Heart left ventricle (tissue), 16 donors: ENCODE results near the gene NELFCD. TPM values are rescaled to one million over a fixed set of nuclear protein-coding genes. Genes with fewer than 3 reads are reported as not detected.

Experiments used
- ATAC-seq, 4 donors: fragments of 200-7000 bp; cut with Tn5 transposase; one replicate each; pipeline ENCODE4 v1.9.1; 2020 to 2022; ENCODE audit warnings: moderate library complexity in 4 of 4, mild to moderate bottlenecking in 3 of 4, moderate number of reproducible peaks in 1 of 4
- DNase-seq, 5 donors: peaks; one replicate each; pipeline ENCODE4 v3.0.0-alpha.2; 2020
- H3K27ac ChIP-seq, 12 donors: fragments of 200-600 bp; sonication (generic) in 4 of 12; one replicate each; pipeline versions ENCODE4 v1.5.0 to v1.8.0; 2016 to 2022; ENCODE audit warnings: mild to moderate bottlenecking in 2 of 12
- H3K27me3 ChIP-seq, 9 donors: fragments of 200-600 bp; sonication (generic) in 2 of 9; one replicate each; pipeline versions ENCODE4 v1.5.1 to v1.8.0; 2016 to 2022; ENCODE audit warnings: mild to moderate bottlenecking in 3 of 9
- H3K36me3 ChIP-seq, 9 donors: fragments of 200-600 bp; sonication (generic) in 2 of 9; one replicate each; pipeline versions ENCODE4 v1.5.0 to v1.8.0; 2018 to 2022; ENCODE audit warnings: mild to moderate bottlenecking in 2 of 9
- H3K4me1 ChIP-seq, 12 donors: fragments of 200-600 bp; sonication (generic) in 4 of 12; one replicate each; pipeline versions ENCODE4 v1.5.0 to v1.8.0; 2016 to 2022; ENCODE audit warnings: mild to moderate bottlenecking in 3 of 12
- H3K4me3 ChIP-seq, 12 donors: fragments of 200-600 bp; sonication (generic) in 4 of 12; one replicate each; pipeline versions ENCODE4 v1.5.0 to v1.8.0; 2017 to 2022; ENCODE audit warnings: mild to moderate bottlenecking in 9 of 12, moderate library complexity in 4 of 12
- H3K9me3 ChIP-seq, 12 donors: fragments of 200-600 bp; sonication (generic) in 4 of 12; one replicate each; pipeline versions ENCODE4 v1.5.0 to v1.8.0; 2016 to 2022; ENCODE audit warnings: mild to moderate bottlenecking in 1 of 12
- CTCF ChIP-seq, 12 donors: fragments of 200-600 bp; sonication (generic) in 4 of 12; IDR thresholded peaks; one replicate each; pipeline versions ENCODE4 v1.5.0 to v1.8.0; 2018 to 2022; ENCODE audit warnings: antibody characterized with exemption in 12 of 12, mild to moderate bottlenecking in 5 of 12
- POLR2A ChIP-seq, 2 donors: fragments of 450-650 bp; IDR thresholded peaks; one replicate each; pipeline ENCODE4 v1.6.1; 2017; ENCODE audit warnings: antibody characterized with exemption in 2 of 2, mild to moderate bottlenecking in 2 of 2, moderate library complexity in 2 of 2
- WGBS, 4 donors: extraction: QIAGEN DNeasy Blood & Tissue Kit in 2 of 4; methylation state at CpG; one replicate each; pipeline versions ENCODE4 v1.1.5 to v1.1.7; 2013 to 2018; 5-methylcytosine and 5-hydroxymethylcytosine counted together
- intact Hi-C, 10 donors: fragments of 100-400 bp; cut with DNase I; formaldehyde crosslinking; loops; one replicate each; pipeline versions ENCODE4 v1.11.1 to v1.14.2; 2022
- long read RNA-seq, 3 donors: library from polyadenylated mRNA; unstranded; transcript quantifications; one replicate each; pipeline ENCODE4 v2.0.0, GENCODE V29; 2020 to 2021
- polyA plus RNA-seq, 2 donors: library from polyadenylated mRNA; stranded (reverse); fragments of 200-250 nt; gene quantifications; one replicate each; pipeline ENCODE4 v1.2.3, GENCODE V29; 2013
- total RNA-seq, 9 donors: library from RNA; depleted of rRNA in 2 of 9; stranded (reverse); fragments of >200 nt in 2 of 9; fragmentation: NEBNext Ultra II Directional in 3 of 9; extraction: Animal tissue kit (Norgen Biotek cat#: 25700) in 3 of 9; gene quantifications; one replicate each; pipeline versions ENCODE4 v1.1.0 to v1.2.4, GENCODE V29; 2016 to 2023
- donor health status: ischemic (EF 13 %, LVEDD 7.1; RV severe dilation, severe dysfunction).
- donor health status: healthy with polysubstance abuse.
- donor health status: DM: no; HTN: yes; CAD: no.
- donor health status: DM: no; HTN: no; CAD: no.
- donor health status: ischemic (EF 25% LVEDD 6.9; RV normal size, moderate dysfunction).
- donor health status: ischemic (EF 25% LVEDD 5.7; RV mildly dilated, moderate dysfunction).
- donor health status: healthy.
- donor health status: DM: yes; HTN: yes; CAD: no.
- donor health status: ischemic (EF 35%, LVEDD 5.7; RV mildly dilated, moderate dysfunction).
- donor health status: nonischemic (EF 11% LVEDD 7.7; RV severe dilation, severe dysfunction).
- donor health status: DM: yes; HTN: yes; CAD: no.
- donor health status: PGD.
- donor health status: ischemic (EF 29% LVEDD 5.4; RV normal size, mild dysfunction).
- donor health status: nonischemic (EF 23%, LVEDD 6.1; RV moderate dilation, normal function).

The NELFCD gene
- total RNA-seq (10 to 100 TPM; 21.7 to 43.8 (median 27.7) TPM), polyA plus RNA-seq (10 to 100 TPM; 21.9 to 24.4 TPM)
- long read RNA-seq, donor 1, transcript NELFCD-213 (15 exons, 2,305 nt) = major isoform, 23 of 46 reads
- long read RNA-seq, donor 1, partial matches to known transcripts = 11 of 46 reads
- long read RNA-seq, donor 1, other reads (novel, unspliced or antisense) = 12 of 46 reads
- long read RNA-seq, donor 2, transcript NELFCD-213 (15 exons, 2,305 nt) = major isoform, 159 of 211 reads
- long read RNA-seq, donor 2, partial matches to known transcripts = 20 of 211 reads
- long read RNA-seq, donor 2, other reads (novel, unspliced or antisense) = 31 of 211 reads
- long read RNA-seq, donor 3, transcript NELFCD-213 (15 exons, 2,305 nt) = major isoform, 23 of 36 reads
- long read RNA-seq, donor 3, partial matches to known transcripts = 8 of 36 reads
- long read RNA-seq, donor 3, other reads (novel, unspliced or antisense) = 4 of 36 reads

GRCh38 chr20:58980711-58981627, at the start of gene NELFCD:
Gene NELFCD, plus strand, starts transcription at chr20:58981256. Its CDS starts 54 bp downstream, at chr20:58981310.
- intact Hi-C loops = loop anchor here (1.0 to 10.0 kb wide), 10 partner anchors 51 to 329 kb away; partner anchors contain the start of genes ATP5F1E (in 5 of the 10) and STX16 (in 1 of the 10)
- H3K4me3 ChIP-seq = peak within 1 kb of the TSS; percentile 64 to 96 (median 78)
- H3K4me1 ChIP-seq = peaks cover 0 to 44% (median 29%) of the 10 kb centered on the region in 12 donors
- peak; percentile 83 to 96 (median 94) for ATAC-seq
- WGBS, 4 donors = 7 to 50% (median 14%) methylated on average over 19 to 109 of the region's 109 CpGs
- H3K36me3 ChIP-seq = peaks cover 0 to 5% (median under 1%) of the 10 kb centered on the region in 9 donors
- peak; percentile 89 to 95 (median 91) for DNase-seq
- peak within 1 kb of the TSS; percentile 53 to 93 (median 84) for H3K27ac ChIP-seq
- peaks cover 0 to 8% (median 4%) of the 10 kb centered on the region in 12 donors for H3K9me3 ChIP-seq
- TF ChIP-seq POLR2A (IDR thresholded peaks at IDR 0.05) = peak in 1 of 2 donors; percentile 88
- no peak for TF ChIP-seq CTCF (IDR thresholded peaks at IDR 0.05)
- no peaks in the 10 kb centered on the region for H3K27me3 ChIP-seq

GRCh38 chr20:58932170-58932569, 48.9 kb upstream of the NELFCD start:
- no peaks in the 10 kb centered on the region for H3K36me3 ChIP-seq
- no peak overlapping the region for H3K27ac ChIP-seq
- H3K9me3 ChIP-seq = peaks cover 0 to 7% (median 0%) of the 10 kb centered on the region in 12 donors
- H3K27me3 ChIP-seq = no peaks in the 10 kb centered on the region
- no peak overlapping the region for H3K4me3 ChIP-seq
- no peak for TF ChIP-seq CTCF (IDR thresholded peaks at IDR 0.05)
- no peaks in the 10 kb centered on the region for H3K4me1 ChIP-seq
- ATAC-seq = no peak
- WGBS, 4 donors = 87 to 90% (median 88%) methylated on average over 5 of the region's 5 CpGs
- no peak for DNase-seq
- intact Hi-C loops = no loop called here

GRCh38 chr20:58938078-58938477, 43.0 kb upstream of the NELFCD start:
- Histone ChIP-seq H3K27ac (no peak overlapping the region), H3K27me3 (no peaks in the 10 kb centered on the region), H3K9me3 (peaks cover 0 to 7% (median 0%) of the 10 kb centered on the region in 12 donors), H3K4me3 (no peak overlapping the region), H3K4me1 (peaks cover 0 to 8% (median 0%) of the 10 kb centered on the region in 12 donors), H3K36me3 (no peaks in the 10 kb centered on the region)
- intact Hi-C loops = no loop called here
- ATAC-seq (no peak), DNase-seq (no peak)
- 62 to 79% (median 71%) methylated on average over 2 of the region's 2 CpGs for WGBS, 4 donors
- TF ChIP-seq CTCF (IDR thresholded peaks at IDR 0.05) (no peak), POLR2A (IDR thresholded peaks at IDR 0.05) (no peak)
